HCT116 (cell line): Measurements from ENCODE around the gene HEPACAM2.

Experiments
- CEBPB ChIP-seq: IDR thresholded peaks from 2 replicates; pipeline ENCODE4 v1.6.1; 2012; ENCODE audit warnings: low read depth
- SRF ChIP-seq: IDR thresholded peaks from 2 replicates; pipeline ENCODE4 v1.6.1; 2012; ENCODE audit warnings: low read depth

DNA sequence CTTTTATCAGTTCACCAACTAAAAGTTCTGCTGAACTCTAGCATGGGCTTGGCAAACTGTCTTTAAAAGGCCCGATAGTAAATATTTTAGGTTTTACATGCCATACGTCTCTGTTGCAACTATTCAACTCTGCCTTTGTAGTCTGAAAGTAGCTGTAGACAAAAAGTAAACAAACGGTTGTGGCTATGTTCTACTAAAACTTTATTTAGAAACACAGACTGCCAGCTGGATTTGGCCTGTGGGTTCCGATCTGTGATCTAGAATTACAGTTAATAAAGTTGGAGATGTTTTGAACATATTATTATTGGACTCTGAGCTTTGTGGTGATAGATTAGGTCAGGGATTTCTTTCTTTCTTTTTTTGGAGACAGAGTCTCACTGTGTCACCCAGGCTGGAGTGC, 39.0 kb upstream of the HEPACAM2 start:
- no peak for TF ChIP-seq CEBPB
- TF ChIP-seq SRF, result no peak
